GM12801 (cell line): ENCODE measurements around the gene KCTD17.

Experiments used
- TF ChIP-seq, protein P1 (sequence below): IDR thresholded peaks from one replicate; pipeline ENCODE4 v1.5.1; 2011; ENCODE audit warnings: control low read depth; ENCODE audit not compliant: insufficient read length; ENCODE audit errors: extremely low read depth

KCTD17 gene

DNA sequence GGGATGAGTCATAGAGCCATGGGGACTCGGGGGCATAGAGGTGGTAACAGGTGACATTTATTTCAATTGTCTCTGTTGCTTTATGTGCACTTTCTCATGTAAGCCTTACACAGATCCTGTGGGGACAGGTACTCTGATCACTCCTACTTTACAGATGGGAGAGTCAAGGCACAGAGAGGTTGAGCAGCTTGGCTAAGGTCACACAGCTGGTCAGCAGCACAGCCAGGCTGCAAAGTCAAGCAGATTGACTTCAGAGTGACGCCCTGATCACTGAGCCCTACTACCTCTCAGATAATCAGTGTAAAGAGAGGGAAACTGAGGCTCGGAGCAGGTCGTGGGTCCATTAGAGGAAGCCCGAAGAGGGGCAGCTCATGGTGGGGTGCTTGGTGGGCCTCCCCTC is 54.4 kb downstream of the KCTD17 start:
- TF ChIP-seq, protein P1, sequence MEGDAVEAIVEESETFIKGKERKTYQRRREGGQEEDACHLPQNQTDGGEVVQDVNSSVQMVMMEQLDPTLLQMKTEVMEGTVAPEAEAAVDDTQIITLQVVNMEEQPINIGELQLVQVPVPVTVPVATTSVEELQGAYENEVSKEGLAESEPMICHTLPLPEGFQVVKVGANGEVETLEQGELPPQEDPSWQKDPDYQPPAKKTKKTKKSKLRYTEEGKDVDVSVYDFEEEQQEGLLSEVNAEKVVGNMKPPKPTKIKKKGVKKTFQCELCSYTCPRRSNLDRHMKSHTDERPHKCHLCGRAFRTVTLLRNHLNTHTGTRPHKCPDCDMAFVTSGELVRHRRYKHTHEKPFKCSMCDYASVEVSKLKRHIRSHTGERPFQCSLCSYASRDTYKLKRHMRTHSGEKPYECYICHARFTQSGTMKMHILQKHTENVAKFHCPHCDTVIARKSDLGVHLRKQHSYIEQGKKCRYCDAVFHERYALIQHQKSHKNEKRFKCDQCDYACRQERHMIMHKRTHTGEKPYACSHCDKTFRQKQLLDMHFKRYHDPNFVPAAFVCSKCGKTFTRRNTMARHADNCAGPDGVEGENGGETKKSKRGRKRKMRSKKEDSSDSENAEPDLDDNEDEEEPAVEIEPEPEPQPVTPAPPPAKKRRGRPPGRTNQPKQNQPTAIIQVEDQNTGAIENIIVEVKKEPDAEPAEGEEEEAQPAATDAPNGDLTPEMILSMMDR, result no peak

DNA sequence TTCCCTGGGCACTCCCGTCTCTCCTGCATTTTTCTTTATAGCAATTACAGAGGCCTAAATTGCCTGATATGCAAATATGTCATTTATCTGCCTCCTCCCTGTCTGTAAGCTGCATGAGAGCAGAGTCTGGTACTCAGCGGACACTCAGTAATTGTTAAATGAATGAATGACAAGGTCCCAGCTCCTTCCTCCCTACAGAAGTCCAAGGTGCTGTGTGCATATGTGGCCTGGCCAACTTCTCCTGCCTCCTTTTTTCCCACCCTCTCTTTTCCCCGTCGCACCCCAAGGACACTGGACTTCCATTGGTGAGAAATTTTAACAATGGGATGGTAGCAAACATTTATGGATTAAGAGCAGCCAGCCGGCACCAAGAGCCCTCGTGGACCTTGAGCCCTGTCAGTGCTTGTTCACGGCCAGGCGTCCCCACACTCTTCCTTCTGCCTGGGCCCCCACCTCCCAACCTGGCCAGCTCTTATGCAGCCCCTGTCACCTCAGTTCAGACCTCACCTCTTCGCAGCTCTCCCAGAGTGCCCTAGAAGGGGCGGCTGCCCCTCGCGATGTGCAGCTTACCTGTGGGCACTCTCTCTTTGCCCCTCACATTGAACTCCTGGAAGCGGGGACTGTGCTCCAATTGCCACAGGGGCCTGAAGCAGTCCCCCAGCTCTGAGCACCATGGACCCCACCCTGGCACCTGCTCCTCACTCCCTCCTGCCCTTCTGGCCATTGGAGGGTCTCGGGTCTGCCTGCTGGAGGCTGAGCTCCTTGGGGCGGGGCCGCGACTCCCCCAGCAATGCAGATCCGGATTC is 56.5 kb downstream of the KCTD17 start:
- TF ChIP-seq, protein P1, result no peak

DNA sequence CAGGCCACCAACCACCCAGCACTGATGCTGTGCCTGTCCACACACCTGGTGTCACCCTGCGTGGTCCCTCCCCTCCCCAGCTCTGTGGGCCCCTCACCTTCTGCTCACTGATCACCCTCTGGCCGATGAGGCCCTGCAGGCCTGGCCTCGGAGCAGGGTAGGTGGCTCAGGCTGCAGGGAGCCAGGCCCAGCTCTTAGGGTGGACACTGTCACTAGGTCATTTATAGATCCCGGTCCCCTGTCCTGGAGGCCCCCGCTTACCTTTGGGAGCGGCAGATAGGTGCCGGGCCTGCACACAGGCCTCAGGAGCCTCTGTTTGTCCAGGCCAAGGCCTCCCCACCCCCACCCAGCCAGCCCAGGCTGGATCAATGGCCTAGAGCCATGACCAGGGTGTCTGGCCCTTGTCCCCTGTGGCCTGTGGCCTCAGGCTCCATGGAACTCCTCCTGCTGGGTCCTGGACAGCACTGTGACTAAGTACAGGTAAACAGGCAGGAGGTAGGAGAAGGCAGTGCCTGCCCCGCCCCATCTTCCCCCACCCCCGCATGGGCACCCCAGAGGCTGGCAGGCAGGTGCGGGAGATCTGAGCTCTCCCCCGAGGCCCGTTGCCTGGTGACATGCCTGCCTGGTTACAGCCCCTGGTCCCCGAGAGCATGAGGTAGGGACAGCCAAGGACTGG is 57.8 kb downstream of the KCTD17 start, which contains the start of gene TMPRSS6:
TSS of gene TMPRSS6 (minus strand) at position 472 of the 676 bp plus-strand sequence. CDS start 6,296 bp downstream, outside the sequence.
- TF ChIP-seq, protein P1, result no peak

DNA sequence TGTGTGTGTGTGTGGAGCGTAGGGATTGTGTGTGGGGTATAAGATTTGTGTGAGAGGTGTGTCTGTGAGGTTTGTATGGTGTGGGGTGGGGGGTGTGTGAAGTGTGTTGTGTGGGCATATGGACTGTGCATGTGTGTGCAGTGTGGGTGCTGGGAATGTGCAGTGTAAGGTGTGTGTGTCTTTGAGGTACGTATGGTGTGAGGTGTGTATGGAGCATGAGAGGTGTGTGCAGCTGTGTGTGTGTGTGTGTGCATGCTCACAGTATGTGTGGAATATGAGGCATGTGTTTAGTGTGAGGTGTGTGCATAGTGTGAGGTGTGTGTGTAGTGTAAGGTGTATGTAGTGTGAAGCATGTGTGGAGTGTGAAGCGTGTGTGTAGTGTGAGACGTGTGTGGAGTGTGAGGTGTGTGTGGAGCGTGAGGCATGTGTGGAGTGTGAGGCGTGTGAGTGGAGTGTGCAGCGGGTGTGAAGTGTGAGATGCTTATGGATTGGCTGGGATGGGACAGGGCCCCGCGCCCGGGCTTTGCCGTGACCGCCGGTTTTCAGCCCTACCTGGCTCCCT is 59.7 kb downstream of the KCTD17 start:
- TF ChIP-seq, protein P1, result no peak

DNA sequence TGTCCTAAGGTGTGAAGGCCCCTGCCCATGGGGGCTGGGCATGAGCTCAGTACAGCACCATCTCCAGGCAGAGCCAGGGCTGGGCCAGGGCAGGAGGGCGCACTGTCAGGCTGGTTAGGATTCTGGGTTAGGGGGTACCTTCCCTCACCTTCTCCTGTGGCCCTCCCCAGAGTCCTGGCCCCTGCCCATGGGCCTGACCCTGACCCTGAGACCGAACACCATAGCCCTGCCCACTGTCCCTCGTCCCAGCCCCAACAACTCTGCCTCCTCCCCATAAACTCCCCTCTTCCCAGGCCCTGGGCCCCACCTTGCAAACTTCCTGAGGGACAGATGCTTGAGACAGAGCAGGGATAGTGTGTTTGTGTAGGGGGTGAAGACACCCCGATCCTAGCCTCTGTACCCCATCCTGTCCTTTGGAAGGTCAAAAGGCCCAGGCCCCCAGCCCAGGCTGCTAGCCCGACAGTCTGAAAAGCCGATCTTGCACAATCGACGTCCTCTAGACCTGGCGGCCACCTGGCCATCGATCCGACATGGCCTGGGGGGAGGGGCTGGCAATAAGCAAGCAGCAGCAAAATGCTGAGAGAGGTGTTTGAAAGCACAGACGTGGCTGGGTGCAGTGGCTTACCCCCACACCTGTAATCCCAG is 60.7 kb downstream of the KCTD17 start:
- TF ChIP-seq, protein P1, result no peak
